T-helper 17 cell (primary cell): ENCODE data around the gene SLC23A1. TPM values are rescaled to one million over a fixed set of nuclear protein-coding genes. Genes with fewer than 3 reads are reported as not detected.

Experiments
- ATAC-seq: fragments of 150-1000 bp; cut with Tn5 transposase; 2 replicates; pipeline ENCODE4 v1.10.0; 2021; ENCODE audit warnings: mild to moderate bottlenecking, moderate library complexity
- DNase-seq, 3 donors: peaks; one replicate each; pipeline versions ENCODE4 v3.0.0 to v3.0.0-alpha.2; 2020 to 2021
- H3K9me3 ChIP-seq: one replicate; pipeline ENCODE4 v1.7.0; 2013; ENCODE audit warnings: low read length, mild to moderate bottlenecking; ENCODE audit not compliant: control insufficient read depth, poor library complexity, severe bottlenecking
- H3K27ac Mint-ChIP-seq: one replicate; pipeline ENCODE4 v1.8.0; 2022; ENCODE audit warnings: mild to moderate bottlenecking, moderate library complexity, mixed read lengths
- H3K27me3 Mint-ChIP-seq: one replicate; pipeline ENCODE4 v1.8.0; 2022; ENCODE audit warnings: mixed read lengths
- H3K36me3 Mint-ChIP-seq: one replicate; pipeline ENCODE4 v1.8.0; 2022; ENCODE audit warnings: low read depth, mixed read lengths
- H3K4me1 Mint-ChIP-seq: one replicate; pipeline ENCODE4 v1.8.0; 2022; ENCODE audit warnings: mild to moderate bottlenecking, mixed read lengths
- H3K4me3 Mint-ChIP-seq: one replicate; pipeline ENCODE4 v1.8.0; 2022; ENCODE audit warnings: mild to moderate bottlenecking, moderate library complexity, mixed read lengths
- total RNA-seq, 4 donors: library from RNA in 2 of 4; stranded (reverse) in 2 of 4; gene quantifications; one replicate each; pipeline ENCODE4 v1.2.3 and lab custom pipeline; 2022 to 2026

SLC23A1 gene
- total RNA-seq, 2 donors from 2014 or later: not detected

- Mint-ChIP-seq H3K36me3 (no peaks in the 10 kb centered on the region), H3K27me3 (no peaks in the 10 kb centered on the region), H3K4me3 (peak overlapping the region; percentile 97), H3K4me1 (peaks cover 25% of the 10 kb centered on the region), H3K27ac (peak overlapping the region; percentile 97)
- no peak for DNase-seq
- no peak for ATAC-seq
- no peaks in the 10 kb centered on the region for H3K9me3 ChIP-seq
Observed at GRCh38 chr5:139402561-139403158, 19.6 kb upstream of the SLC23A1 start.

- ATAC-seq: no peak
- Mint-ChIP-seq H3K27ac (no peak overlapping the region), H3K4me1 (peaks cover 23% of the 10 kb centered on the region), H3K27me3 (no peaks in the 10 kb centered on the region), H3K4me3 (no peak overlapping the region), H3K36me3 (no peaks in the 10 kb centered on the region)
- no peak for DNase-seq
- no peaks in the 10 kb centered on the region for H3K9me3 ChIP-seq
Observed at GRCh38 chr5:139401546-139401945, 18.4 kb upstream of the SLC23A1 start.

- Mint-ChIP-seq H3K36me3 (no peaks in the 10 kb centered on the region), H3K4me3 (no peak overlapping the region), H3K4me1 (peaks cover 22% of the 10 kb centered on the region), H3K27me3 (no peaks in the 10 kb centered on the region), H3K27ac (no peak overlapping the region)
- DNase-seq (no peak), ATAC-seq (no peak)
- no peaks in the 10 kb centered on the region for H3K9me3 ChIP-seq
Observed at GRCh38 chr5:139399501-139400121, 16.5 kb upstream of the SLC23A1 start.

GRCh38 chr5:139397921-139398320 is 14.8 kb upstream of the SLC23A1 start:
- Mint-ChIP-seq H3K4me3 (no peak overlapping the region), H3K27me3 (no peaks in the 10 kb centered on the region), H3K4me1 (peaks cover 14% of the 10 kb centered on the region), H3K27ac (no peak overlapping the region), H3K36me3 (no peaks in the 10 kb centered on the region)
- no peak for ATAC-seq
- no peak for DNase-seq
- no peaks in the 10 kb centered on the region for H3K9me3 ChIP-seq

- no peak for DNase-seq
- no peaks in the 10 kb centered on the region for H3K36me3 Mint-ChIP-seq
- no peaks in the 10 kb centered on the region for H3K9me3 ChIP-seq
- H3K4me3 Mint-ChIP-seq: peak overlapping the region; percentile 65
- ATAC-seq: no peak
- H3K4me1 Mint-ChIP-seq: peaks cover 14% of the 10 kb centered on the region
- H3K27me3 Mint-ChIP-seq: no peaks in the 10 kb centered on the region
- no peak overlapping the region for H3K27ac Mint-ChIP-seq
Observed at GRCh38 chr5:139396691-139397090, 13.6 kb upstream of the SLC23A1 start.

- no peak overlapping the region for H3K27ac Mint-ChIP-seq
- peak overlapping the region; percentile 72 for H3K4me3 Mint-ChIP-seq
- ATAC-seq (no peak), DNase-seq (no peak)
- no peaks in the 10 kb centered on the region for H3K9me3 ChIP-seq
- H3K27me3 Mint-ChIP-seq: no peaks in the 10 kb centered on the region
- H3K4me1 Mint-ChIP-seq: peaks cover 20% of the 10 kb centered on the region
- no peaks in the 10 kb centered on the region for H3K36me3 Mint-ChIP-seq
Observed at GRCh38 chr5:139395844-139396640, 12.9 kb upstream of the SLC23A1 start.

- no peaks in the 10 kb centered on the region for H3K36me3 Mint-ChIP-seq
- DNase-seq (no peak), ATAC-seq (no peak)
- no peaks in the 10 kb centered on the region for H3K27me3 Mint-ChIP-seq
- peak within 1 kb of the TSS; percentile 93 for H3K4me3 Mint-ChIP-seq
- H3K9me3 ChIP-seq: no peaks in the 10 kb centered on the region
- H3K4me1 Mint-ChIP-seq: peaks cover 31% of the 10 kb centered on the region
- H3K27ac Mint-ChIP-seq: no peak within 1 kb of the TSS
Observed at GRCh38 chr5:139394654-139395566, 11.8 kb upstream of the SLC23A1 start, which contains the start of gene PROB1. PROB1 (minus strand) TSS chr5:139395104; CDS start chr5:139395081, 23 bp downstream.

GRCh38 chr5:139394123-139394653 is 11.1 kb upstream of the SLC23A1 start:
- H3K36me3 Mint-ChIP-seq: no peaks in the 10 kb centered on the region
- H3K9me3 ChIP-seq: no peaks in the 10 kb centered on the region
- ATAC-seq (peak; percentile 39), DNase-seq (peak in 2 of 3 donors; percentile 50 to 57)
- H3K27ac Mint-ChIP-seq: no peak overlapping the region
- peak overlapping the region; percentile 93 for H3K4me3 Mint-ChIP-seq
- peaks cover 36% of the 10 kb centered on the region for H3K4me1 Mint-ChIP-seq
- H3K27me3 Mint-ChIP-seq: no peaks in the 10 kb centered on the region

- ATAC-seq (no peak), DNase-seq (no peak)
- Mint-ChIP-seq H3K27me3 (no peaks in the 10 kb centered on the region), H3K36me3 (no peaks in the 10 kb centered on the region), H3K4me1 (peaks cover 36% of the 10 kb centered on the region), H3K4me3 (peak overlapping the region; percentile 93), H3K27ac (peak overlapping the region; percentile 71)
- H3K9me3 ChIP-seq: no peaks in the 10 kb centered on the region
Observed at GRCh38 chr5:139393497-139394122, 10.5 kb upstream of the SLC23A1 start.

- Mint-ChIP-seq H3K4me3 (peak overlapping the region; percentile 93), H3K36me3 (no peaks in the 10 kb centered on the region), H3K27ac (peak overlapping the region; percentile 71), H3K4me1 (peaks cover 36% of the 10 kb centered on the region), H3K27me3 (no peaks in the 10 kb centered on the region)
- no peaks in the 10 kb centered on the region for H3K9me3 ChIP-seq
- DNase-seq (peak; percentile 65 to 70 (median 70)), ATAC-seq (peak; percentile 80)
Observed at GRCh38 chr5:139392678-139393496, 9.8 kb upstream of the SLC23A1 start.

GRCh38 chr5:139392324-139392677 is 9.2 kb upstream of the SLC23A1 start:
- no peak for DNase-seq
- peak overlapping the region; percentile 93 for H3K4me3 Mint-ChIP-seq

More at GRCh38 chr5:139392324-139392677, 9.2 kb upstream of the SLC23A1 start:
- peak; percentile 32 for ATAC-seq
- Mint-ChIP-seq H3K27me3 (no peaks in the 10 kb centered on the region), H3K27ac (peak overlapping the region; percentile 71), H3K4me1 (peaks cover 36% of the 10 kb centered on the region), H3K36me3 (no peaks in the 10 kb centered on the region)
- no peaks in the 10 kb centered on the region for H3K9me3 ChIP-seq
